ENCODE measurements around the gene PVR.
A peak's percentile ranks its signal among the peaks of the same experiment; 100 is the strongest.
"Not testable (repeated sequence)": the region's sequence is repeated elsewhere in the genome, so short reads cannot be mapped to it uniquely, and the experiment has no call there.

Gene PVR

DNA sequence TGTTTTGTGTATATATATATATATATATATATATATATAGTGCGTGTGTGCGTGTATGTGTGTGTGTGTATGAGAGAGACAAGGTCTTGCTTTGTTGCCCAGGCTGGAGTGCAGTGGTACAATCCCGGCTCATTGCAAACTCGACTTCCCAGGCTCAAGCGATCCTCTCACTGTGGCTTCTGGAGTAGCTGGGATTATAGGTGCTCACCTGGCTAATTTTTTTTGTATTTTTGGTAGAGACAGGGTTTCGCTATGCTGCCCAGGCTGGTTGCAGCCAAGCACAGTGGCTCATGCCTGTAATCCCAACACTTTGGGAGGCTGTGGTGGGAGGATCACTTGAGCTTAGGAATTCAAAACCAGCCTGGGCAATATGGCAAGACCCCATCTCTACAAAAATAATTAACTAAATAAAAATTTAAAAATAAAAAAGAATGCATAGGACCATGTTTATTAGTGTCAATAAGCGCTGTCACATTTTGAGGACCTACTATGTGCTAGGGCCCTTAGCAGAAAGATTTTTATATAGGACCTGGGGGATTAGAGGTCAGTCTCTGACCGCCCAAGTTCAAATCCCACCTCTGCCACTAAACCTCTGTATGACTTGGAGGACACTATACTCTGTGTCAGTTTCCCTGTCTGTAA is 1.8 kb downstream of the PVR start:
- no peak for DNase-seq (ENCODE audit: low read depth)

- DNase-seq (ENCODE audit: low read depth): no peak
These were observed 2.3 kb downstream of the PVR start for GRCh38 chr19:44646049-44646416.

DNA sequence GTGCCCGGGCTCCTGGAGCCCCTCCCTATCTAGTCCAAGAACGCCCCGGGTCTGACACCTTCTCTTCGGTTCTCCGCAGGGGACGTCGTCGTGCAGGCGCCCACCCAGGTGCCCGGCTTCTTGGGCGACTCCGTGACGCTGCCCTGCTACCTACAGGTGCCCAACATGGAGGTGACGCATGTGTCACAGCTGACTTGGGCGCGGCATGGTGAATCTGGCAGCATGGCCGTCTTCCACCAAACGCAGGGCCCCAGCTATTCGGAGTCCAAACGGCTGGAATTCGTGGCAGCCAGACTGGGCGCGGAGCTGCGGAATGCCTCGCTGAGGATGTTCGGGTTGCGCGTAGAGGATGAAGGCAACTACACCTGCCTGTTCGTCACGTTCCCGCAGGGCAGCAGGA is 3.4 kb downstream of the PVR start:
- no peak for DNase-seq (ENCODE audit: low read depth)

DNA sequence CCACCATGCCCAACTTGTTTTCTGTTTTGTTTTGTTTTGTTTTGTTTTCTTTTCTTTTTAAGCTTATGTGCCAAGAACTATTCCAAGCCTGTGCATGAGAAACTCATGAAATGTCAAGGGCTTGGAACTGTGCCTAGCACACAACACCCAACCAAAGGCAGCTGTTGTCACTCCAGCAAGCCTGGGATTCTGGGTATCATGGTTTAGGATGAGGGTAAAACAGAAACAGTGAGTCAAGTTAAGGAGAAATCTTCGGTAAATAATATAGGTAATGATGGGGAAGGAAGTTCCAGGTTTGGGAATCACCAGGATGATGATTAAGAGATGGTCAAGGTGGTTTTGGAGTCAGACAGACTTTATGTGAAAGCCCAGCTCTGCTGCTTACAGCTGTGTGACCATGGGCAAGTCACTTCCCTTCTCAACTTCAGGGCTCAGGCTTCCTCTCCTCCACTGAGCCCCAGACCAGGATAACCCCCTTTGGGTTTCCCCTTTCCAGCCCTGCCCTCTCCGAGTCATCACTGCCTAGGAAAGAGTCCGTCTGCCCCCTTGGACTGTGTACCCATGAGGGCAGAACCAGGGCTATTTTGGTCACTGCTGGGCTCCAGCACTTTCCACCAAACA is 5.0 kb downstream of the PVR start:
- no peak for DNase-seq (ENCODE audit: low read depth)

GRCh38 chr19:44649578-44650145 is 6.0 kb downstream of the PVR start:
- DNase-seq (ENCODE audit: low read depth): no peak

DNA sequence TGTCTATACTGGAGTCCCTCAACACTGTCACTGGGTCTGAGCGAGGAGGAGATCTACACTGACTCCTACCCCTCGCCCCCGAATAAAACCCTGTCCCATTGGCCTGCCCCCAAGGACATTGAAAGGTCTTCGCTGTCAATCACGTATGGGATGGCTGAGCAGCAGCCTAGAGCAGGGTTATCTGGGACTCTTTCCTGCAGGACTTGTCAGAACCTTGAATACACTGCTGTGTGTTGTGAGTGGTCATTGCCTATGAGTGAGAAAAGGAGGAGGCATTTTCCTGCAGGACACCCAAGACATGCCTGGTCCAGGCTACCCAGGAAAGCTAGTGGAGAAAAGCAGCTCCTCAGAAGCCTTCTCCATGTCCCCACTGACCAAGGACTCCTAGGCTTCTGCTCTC is 9.6 kb downstream of the PVR start:
- no peak for DNase-seq (ENCODE audit: low read depth)

GRCh38 chr19:44653977-44654774 is 10.5 kb downstream of the PVR start:
- DNase-seq (ENCODE audit: low read depth): peak; percentile 60

- DNase-seq (ENCODE audit: low read depth): peak; percentile 47
These were observed 13.7 kb downstream of the PVR start for GRCh38 chr19:44657211-44657921.

DNA sequence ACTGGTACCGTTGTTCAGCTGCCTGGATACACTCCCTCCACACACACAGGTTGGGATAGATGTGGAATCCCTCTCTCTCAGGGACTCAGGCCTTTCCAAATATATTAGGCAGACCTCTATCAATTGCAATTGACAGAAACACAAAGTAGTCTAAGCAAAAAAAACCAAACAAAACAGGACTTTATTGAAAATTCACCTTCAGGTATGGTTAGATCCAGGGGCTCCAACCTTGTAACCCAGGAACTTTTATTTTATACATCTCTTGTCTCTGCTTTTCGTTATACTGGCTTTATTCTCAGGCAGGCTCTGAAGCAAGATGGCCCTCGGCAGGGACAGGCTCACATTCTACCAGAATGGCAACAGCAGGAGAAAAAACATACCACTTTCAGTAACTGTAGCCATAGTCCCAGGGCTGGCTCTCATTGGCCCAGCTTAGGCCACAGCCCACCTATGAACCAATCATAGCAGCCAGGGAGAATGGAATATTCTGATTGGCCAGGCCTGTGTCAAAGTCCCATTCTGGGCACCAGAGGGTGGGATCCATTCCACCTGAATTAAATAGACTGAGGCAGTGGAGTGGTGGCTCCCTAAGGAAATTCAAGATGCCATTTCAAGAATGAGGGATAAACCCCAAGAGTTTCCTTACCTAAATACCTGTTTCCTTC is 14.5 kb downstream of the PVR start:
- no peak for DNase-seq (ENCODE audit: low read depth)

DNA sequence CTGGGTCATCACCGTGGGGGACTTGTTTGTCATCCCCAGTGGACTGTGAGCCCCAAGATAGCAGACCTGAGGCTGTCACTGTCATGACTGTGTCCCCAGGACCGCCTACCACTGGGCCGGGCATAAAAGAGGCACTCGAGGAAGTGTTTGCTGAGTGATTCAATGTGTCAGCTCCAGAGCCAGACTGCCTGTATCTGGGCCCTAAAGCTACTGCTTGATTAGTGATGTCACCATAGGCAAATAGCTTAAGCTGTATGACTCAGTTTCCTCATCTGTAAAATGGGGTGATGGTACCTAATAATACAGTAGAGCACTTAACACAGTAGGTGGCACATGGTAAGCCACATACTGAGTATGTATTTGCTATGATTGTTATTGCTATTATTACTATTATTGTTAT is 16.4 kb downstream of the PVR start:
- DNase-seq (ENCODE audit: low read depth): no peak

DNA sequence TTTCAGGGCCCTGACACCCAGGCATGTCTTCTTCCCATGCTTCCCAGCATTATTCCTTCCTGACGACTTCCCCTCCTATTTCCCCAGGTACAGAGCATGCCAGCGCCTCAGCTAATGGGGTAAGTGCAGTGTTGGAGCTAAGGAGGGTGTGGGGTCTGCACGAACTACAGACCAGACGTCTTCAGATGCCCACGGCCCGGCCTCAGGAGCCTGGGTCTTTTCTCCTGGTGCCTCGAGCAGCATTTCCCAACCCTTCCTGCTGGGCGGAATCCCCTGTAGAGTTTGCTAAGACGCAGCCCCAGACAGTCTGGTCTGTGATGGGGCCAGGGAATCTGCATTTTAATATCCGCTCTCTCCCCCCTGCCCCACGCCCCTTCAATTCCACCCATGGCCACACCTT is 17.5 kb downstream of the PVR start:
- no peak for DNase-seq (ENCODE audit: low read depth)

DNA sequence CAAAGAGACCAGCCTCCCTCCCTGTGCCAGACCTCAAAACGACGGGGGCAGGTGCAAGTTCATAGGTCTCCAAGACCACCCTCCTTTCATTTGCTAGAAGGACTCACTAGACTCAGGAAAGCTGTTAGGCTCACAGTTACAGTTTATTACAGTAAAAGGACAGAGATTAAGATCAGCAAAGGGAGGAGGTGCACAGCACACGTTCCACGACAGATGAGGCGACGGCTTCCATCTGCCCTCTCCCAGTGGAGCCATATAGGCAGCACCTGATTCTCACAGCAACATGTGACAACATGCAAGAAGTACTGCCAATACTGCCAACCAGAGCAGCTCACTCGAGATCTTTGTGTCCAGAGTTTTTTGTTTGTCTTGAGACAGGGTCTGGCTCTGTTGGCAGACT is 18.2 kb downstream of the PVR start:
- no peak for DNase-seq (ENCODE audit: low read depth)

GRCh38 chr19:44662691-44663385 is 19.1 kb downstream of the PVR start:
- DNase-seq (ENCODE audit: low read depth): no peak

DNA sequence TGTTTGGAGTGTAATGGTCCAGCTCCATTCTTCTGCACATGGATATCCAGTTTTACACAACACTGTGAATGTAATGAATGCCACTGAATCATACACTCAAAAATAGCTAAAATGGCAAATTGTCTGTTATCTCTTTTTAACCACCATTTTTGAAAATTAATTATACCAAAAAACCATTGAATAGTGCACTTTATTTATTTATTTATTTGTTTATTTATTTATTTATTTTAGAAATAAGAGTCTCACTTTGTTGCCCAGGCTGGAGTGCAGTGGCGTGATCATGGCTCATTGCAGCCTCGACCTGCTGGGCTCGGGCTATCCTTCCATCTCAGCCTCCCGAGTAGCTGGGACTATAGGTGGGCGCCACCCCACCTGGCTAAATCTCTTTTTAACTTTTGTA is 20.3 kb downstream of the PVR start:
- no peak for DNase-seq (ENCODE audit: low read depth)

GRCh38 chr19:44664976-44665375 is 21.3 kb downstream of the PVR start:
- DNase-seq (ENCODE audit: low read depth): no peak

DNA sequence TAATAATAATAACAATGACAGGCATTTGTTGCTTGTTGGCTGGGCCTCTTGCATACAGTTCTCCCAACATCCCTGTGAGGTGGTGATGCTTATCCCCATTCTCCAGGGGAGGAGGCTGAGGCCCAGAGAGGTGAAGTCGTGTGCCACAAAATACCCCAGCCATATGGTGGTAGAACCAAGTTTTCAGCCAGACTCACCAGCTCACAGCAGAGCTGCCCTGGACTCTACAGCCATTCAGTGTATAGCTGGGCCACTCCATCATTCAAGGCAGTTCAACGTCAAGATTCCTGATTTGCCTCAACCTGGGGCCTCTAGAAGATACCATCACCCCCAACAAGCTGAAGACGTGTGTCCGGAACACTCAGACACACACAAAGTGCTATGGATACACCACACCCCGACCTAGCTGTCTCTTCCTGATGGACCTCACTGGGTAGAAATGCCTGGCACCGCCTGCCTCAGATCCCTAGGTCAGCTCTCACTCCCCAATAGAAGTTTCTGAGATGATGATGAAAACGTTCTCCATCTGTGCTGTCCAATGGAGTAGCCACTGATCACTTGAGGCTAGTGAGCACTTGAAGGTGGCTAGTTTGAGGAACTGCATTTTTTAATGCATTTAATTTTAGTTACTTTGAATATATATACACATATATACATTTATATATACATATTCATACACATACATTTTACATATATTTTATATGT is 23.3 kb downstream of the PVR start:
- DNase-seq (ENCODE audit: low read depth): no peak

- DNase-seq (ENCODE audit: low read depth): no peak
These were observed 25.5 kb downstream of the PVR start for GRCh38 chr19:44668985-44669764.

DNA sequence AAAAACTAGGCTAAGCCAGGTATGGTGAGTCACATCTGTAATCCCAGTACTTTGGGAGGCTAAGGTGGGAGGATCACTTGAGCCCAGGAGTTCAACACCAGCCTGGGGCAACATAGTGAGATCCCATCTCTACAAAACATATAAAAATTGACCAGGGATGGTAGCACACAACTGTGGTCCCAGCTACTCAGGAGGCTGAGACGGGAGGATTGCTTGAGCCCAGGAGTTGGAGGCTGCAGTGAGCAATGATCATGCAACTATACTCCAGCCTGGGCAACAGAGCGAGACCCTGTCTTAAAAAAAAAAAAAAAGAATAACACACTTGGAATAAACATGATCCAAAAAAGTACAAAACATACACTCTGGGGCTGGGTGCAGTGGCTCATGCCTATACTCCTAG is 26.3 kb downstream of the PVR start:
- not testable (repeated sequence) for DNase-seq (ENCODE audit: low read depth)

GRCh38 chr19:44671400-44671799 is 27.7 kb downstream of the PVR start, which contains the start of gene CEACAM19:
TSS of gene CEACAM19 (plus strand) at chr19:44671482. CDS start at chr19:44671932, 450 bp downstream.
- DNase-seq (ENCODE audit: low read depth): no peak

- DNase-seq (ENCODE audit: low read depth): no peak
These were observed 28.5 kb downstream of the PVR start for GRCh38 chr19:44672226-44672625.
